HTERT RPE-1 (cell line): ENCODE data around the gene ALPP.
"Not testable (repeated sequence)": the region's sequence is repeated elsewhere in the genome, so short reads cannot be mapped to it uniquely, and the experiment has no call there.

Experiments
- in situ Hi-C: fragments of 300-500 bp; cut with MboI; formaldehyde crosslinking; loops from 4 replicates; pipeline ENCODE4 v1.14.3; 2020; ENCODE audit warnings: low sequenced_read_pairs

Gene ALPP

DNA sequence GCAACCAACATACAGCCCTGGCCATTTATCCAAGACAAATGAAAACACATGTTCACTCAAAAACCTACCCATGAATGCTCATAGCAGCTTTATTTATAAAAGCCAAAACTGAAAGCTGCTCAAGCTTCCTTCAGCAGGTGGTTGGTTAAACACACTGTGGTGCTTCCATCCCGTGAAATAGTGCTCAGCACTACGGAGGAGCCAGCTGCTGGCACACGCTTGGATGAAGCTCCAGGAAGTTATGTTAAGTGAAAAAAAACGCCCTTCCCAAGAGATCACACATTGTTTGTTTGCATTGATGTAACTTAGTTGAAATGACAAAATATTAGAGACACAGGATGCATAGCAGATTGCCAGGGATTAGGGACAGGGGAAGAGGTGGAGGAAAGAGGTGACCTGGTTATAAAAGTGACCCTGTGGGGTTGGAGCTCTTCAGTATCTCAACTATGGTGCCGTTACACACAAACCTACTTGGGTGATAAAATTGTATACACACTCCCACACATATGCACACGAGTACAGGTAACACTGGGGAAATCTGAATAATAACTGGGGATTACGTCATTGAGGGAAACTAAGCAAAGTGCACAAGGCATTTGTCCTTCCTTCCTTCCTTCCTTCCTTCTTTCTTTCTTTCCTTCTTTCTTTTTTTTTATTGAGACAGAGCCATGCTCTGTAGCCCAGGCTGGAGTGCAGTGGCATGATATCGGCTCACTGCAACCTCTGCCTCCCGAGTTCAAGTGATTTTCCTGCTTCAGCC lies 21.9 kb downstream of the ALPP start:
- in situ Hi-C loops, result no loop called here

DNA sequence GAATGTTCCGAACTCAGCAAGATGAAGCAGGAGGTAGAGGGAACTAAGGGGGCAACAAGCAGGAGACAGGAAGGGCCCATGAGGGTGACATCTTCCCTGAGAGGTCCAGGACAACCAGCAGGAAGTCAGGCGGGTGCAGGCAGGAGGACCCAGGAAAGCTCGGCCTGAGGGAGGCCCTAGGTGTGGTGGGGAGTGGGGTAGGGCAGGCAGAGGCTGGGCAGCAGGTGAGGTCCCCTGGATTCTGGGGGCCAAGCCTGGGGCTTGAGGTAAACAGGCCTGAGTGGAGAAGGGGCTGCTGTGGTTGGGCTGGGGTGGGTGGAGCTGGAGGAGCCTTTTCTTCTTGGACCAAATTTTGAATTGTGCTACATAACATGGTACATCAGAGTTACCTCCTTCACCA lies 24.0 kb downstream of the ALPP start:
- in situ Hi-C loops, result no loop called here

DNA sequence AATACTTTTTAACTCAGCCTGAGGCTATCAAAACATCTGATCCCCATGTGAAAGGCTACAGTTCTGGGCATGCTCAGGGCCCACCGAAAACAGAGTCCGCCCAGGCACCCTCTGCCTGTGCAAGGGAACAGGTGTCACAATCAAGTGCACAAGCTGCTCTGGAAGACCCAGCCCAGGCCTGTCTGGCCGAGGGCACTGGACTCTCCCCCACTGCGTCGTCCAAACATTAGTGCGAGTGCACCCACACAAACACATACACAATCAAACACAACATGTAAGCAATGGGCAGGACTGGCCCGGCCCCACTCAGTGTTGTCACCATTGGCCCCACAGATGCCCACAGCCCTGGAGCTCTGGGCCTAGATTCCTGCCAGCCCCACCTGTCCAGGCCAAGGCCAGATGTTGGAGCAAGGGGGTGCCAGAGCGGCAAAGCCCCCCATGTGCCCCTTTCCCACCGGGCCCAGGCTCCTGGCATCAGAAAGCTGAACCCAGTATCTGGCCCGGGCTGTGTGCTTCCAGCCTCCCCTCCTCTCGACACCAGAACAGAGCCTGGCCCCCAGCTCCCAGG lies 27.5 kb downstream of the ALPP start:
- in situ Hi-C loops, result no loop called here

DNA sequence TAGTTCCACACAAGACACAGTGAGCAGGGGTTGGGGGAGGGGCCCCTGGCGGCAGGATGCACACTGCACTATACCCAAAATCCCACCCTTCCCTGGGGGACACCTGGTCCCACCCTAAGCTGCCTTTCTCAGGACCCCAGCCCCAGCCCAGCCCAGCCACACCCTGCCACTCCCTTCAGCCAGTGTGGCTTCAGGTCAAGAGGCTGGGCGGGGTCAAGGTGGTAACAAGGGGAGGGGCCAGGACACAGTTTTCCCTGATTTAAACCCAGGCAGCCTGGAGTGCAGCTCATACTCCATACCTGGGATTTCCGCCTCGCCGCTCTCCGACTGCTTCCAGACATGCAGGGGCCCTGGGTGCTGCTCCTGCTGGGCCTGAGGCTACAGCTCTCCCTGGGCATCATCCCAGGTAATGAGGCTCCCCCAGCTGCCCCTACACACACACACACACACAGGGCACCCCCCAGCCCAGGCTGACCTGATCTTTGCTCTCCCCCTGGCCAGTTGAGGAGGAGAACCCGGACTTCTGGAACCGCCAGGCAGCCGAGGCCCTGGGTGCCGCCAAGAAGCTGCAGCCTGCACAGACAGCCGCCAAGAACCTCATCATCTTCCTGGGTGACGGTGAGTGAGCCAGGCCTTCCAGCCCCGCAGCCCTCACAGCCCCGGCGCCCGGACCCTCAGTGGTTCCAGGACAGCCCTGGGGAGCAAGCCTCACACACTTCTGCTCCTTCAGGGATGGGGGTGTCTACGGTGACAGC lies 28.2 kb downstream of the ALPP start, which contains the start of gene ALPG:
Gene ALPG, plus strand, starts transcription at position 289 of the 755 bp plus-strand sequence. Its CDS starts 51 bp downstream, at position 340.
- in situ Hi-C loops, result no loop called here

DNA sequence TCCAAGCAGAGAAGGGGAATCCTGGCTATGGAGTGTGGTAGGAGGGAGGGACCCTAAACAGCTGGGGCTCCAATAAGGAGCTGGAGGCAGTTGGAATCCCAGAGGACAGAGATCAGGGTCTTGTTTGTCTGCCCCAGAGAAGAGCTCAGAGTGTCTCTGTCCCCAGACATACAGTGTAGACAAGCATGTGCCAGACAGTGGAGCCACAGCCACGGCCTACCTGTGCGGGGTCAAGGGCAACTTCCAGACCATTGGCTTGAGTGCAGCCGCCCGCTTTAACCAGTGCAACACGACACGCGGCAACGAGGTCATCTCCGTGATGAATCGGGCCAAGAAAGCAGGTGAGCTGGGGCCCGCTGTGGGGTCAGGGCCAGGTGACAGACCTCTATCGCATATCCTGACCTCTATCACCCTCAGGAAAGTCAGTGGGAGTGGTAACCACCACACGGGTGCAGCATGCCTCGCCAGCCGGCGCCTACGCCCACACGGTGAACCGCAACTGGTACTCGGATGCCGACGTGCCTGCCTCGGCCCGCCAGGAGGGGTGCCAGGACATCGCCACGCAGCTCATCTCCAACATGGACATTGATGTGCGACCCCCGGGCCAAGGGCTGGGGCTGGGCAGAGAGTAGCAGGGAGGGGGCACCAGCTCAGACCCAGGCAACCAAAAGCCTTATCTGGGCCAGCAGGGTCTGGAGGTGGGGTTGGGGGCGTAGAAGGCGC lies 29.0 kb downstream of the ALPP start:
- in situ Hi-C loops, result not testable (repeated sequence)

DNA sequence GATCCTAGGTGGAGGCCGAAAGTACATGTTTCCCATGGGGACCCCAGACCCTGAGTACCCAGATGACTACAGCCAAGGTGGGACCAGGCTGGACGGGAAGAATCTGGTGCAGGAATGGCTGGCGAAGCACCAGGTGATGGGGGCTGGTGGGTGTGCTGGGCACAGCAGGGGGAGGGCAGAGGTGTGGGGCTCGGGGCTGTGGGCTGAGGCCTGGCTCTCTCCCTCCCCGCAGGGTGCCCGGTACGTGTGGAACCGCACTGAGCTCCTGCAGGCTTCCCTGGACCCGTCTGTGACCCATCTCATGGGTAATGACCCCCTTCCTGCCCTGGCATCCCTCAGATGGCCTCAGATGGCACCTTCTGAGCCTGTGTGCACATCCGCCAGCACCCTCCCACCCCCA lies 29.7 kb downstream of the ALPP start:
- in situ Hi-C loops, result not testable (repeated sequence)

DNA sequence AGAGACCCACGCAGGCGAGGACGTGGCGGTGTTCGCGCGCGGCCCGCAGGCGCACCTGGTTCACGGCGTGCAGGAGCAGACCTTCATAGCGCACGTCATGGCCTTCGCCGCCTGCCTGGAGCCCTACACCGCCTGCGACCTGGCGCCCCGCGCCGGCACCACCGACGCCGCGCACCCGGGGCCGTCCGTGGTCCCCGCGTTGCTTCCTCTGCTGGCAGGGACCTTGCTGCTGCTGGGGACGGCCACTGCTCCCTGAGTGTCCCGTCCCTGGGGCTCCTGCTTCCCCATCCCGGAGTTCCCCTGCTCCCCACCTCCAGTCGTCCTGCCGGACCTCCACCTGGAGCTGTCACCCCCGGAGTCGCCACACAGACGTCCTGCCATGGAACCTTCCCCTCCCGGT lies 31.1 kb downstream of the ALPP start:
- in situ Hi-C loops, result not testable (repeated sequence)

DNA sequence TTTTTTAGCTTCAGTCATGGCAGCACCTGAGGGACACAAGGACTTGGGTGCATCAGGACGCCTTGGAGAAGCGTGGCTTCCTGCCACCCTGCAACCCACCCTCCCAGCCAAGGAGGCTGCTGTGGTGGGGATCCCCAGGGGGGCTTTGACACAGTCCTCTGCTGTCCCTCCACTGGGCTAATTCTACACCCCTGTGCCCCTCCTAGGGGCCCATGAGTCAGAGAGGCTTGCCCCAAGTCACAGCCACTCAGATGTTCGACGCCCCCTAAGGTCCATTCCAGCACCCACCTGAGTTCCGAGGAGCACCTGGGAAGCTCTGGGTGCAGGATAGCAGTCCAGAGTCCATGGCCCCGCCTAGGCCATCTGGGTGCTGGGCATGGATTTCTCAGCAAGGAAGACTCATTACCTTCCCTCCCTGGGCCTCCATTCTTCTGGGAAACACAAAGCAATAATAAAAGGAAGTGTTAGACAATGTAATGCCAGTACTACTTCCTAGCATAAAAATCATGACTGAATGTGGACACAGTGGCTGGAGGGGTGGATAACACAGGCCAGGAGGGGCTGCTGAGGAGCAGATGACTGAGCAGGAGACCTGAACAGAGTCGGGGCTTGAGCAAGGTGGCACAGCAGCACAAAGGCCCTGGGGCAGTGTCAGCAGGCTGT lies 31.8 kb downstream of the ALPP start:
- in situ Hi-C loops, result no loop called here

DNA sequence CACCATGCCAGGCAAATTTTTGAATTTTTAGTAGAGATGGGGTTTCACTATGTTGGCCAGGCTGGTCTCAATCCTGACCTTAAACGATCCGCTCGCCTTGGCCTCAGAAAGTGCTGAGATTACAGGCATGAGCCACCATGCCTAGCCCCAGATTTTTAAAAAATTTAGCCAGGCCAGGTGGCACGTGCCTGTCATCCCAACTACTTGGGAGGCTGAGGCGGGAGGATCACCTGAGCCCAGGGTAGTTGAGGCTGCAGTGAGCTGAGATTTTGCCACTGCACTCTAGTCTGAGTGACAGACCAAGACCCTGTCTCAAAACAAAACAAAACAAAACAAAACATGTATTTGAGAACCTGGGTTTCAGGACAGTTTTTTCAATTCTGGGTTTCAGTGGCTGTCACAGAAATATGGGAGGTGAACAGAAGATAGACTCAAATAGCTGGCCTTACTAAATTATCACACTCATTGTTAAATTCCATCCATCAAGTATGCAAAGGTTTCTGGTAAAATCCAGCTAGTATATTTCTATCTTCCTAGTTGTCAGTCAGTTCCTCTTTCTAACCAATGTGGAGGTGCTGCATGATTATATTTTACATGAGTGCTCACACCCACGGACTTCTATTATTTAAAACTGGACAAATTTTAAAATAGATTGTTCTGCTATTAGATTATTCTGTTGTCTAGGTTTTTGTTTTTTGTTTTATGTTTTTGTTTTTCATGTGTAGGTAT lies 33.5 kb downstream of the ALPP start:
- in situ Hi-C loops, result no loop called here

DNA sequence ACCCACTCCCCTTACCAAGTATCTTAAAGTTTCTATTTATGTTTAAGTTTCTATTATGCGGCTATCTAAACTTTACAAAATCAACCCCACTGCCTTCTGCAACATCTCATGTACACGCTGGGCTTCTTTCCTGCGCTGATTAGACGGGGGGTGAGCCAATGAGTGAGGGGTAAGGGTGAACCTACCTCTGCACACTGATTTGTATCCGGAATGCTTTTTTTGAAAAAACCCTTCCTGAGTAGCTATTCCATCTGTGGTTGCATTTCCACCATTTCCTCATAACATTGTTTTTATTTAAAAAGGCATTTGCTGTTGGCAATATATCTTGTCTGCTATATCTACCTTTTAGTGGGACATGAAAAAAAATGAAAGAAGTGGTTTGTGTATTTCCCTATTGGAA lies 34.4 kb downstream of the ALPP start:
- in situ Hi-C loops, result no loop called here

DNA sequence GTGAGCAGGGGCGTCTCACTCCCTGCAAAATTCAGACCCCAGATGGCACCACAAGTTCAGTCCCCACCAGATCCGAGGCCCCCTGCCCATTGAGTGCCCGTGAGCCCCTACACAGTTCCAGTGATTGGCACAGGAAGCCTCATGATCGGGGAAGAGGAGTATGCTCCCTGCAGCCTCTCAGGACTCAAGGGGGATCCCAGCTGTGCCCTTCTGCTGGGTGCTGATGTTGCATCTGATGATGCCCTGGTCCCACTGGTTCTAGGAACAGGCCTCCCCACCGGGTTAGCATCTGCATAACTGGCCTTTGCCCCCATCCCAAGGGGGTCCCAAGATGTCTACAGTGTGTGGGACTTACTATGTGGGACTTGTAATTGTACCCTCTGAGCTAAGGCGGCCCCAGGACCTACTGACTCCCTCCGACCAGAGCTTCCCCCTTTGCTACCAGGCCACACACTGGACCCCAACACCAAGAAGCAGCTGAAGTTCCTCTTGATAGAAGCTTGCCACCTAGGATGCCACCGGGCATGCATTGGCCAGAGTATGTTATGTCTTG lies 36.7 kb downstream of the ALPP start:
- in situ Hi-C loops, result no loop called here

DNA sequence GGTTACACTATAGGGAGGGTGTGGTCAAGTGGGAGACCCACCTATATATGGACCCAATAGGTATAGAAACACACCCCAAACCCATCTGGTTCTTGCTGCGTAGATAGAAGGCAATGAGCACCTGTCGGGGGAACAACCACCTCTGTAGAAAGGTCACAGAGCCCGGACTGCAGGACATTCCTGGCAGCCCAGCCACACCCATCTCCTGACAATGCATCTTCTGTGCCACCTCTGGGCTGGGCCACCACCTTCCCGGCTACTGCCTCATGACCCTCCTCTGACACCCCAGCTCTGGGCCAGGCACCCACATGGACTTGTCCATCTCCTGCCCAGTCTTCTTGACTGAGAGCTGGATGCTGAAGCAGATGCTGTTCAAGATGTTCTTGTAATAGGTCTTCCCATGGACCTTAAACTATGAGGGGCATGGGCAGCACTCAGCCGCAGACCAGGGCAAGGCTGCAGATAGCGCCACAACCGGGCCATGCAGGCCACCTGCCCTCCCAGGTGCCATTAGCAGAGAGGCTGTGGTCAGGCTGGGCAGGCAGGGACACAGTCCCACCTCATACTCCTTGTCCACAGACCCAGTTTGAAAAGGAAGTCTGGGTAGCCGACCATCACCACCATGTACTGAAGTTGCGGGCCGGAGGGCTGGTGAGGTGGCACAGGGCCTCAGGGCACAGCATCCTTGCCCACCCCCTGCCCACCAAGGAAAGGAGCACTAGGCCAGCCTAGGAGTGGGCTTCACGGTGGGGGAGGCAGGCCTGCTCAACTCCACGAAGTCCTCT lies 37.4 kb downstream of the ALPP start:
- in situ Hi-C loops, result no loop called here

DNA sequence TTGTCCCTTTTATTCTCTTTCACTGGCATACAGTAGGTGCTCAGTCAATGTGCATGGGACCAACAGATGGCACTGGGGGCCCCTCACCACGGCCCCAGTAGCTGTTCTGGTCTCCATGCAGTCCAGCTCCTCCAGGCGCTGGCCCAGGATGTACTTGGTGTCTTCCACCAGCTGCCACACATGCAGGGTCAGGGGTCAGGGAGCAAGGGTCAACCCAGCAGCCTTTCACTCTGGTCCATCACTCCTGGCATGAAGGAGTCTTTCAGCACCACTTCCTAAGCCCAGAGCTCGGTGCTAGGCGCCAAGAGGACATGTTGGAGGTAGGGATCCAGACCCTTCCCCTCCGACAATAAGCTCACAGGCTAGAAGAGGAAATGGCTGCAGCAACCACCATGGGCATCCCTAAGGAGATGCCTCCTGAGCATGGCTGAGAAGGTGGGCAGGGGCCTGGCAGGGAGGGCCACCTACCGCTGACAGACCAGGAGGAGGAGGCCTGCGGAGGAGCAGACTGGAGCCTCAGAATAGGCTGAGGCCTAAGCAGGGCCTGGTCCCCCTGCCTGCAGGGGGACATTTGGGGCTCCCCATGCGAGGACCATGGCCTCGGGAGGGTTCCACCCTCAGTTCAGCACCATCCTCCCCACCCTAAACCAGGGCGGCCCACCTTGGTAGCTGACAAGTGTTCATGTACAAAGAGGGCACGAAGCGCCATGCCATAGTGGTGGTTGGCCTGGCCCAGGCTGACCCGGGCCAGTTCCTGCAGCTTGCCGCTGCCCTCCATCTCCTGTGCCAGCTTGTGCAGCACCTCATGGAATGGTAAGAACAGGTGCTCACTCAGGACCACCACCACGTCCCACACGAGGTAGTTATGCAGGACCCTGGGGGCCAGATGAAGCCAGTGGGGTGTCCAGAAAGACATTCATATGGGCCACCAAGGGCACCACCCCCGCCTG lies 38.2 kb downstream of the ALPP start:
- in situ Hi-C loops, result no loop called here

DNA sequence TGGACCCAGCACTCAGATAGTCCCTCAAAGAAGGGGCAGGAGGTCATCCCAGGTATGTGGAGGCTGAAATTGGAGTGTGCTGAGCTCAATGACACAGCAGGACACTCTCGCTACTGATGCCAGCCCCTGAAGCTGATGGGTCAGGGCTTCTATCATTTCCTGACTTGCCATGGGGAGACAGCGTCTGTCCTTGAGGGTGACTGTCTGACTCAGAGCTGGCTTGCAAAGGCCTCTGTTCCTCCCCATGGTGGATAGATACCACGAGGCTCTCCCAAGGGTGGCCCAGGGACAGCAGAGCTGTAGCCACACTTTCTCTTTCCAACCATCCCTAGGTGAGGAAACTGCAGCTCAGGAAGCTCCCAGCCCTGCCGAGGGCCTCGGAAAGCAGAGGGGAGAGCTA lies 38.9 kb downstream of the ALPP start:
- in situ Hi-C loops, result no loop called here

DNA sequence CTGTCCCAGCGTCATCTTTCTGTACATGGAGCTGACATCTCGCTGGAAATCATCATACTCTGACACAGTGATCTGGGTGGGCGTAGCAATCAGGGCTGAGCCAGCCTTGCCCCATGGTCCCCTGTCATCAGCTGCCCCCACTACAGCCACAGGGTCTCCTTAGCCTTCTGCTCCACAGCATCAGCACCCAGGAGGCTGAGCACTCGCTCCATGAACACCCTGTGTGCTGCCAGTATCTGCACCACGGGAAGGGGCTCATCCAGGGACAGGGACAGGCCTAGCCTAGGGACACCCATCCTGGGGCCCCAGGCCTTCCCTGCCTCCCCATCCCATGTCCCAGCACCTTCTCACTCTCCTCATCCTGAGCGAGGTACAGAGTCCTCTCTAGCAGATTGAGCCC lies 39.5 kb downstream of the ALPP start:
- in situ Hi-C loops, result no loop called here

DNA sequence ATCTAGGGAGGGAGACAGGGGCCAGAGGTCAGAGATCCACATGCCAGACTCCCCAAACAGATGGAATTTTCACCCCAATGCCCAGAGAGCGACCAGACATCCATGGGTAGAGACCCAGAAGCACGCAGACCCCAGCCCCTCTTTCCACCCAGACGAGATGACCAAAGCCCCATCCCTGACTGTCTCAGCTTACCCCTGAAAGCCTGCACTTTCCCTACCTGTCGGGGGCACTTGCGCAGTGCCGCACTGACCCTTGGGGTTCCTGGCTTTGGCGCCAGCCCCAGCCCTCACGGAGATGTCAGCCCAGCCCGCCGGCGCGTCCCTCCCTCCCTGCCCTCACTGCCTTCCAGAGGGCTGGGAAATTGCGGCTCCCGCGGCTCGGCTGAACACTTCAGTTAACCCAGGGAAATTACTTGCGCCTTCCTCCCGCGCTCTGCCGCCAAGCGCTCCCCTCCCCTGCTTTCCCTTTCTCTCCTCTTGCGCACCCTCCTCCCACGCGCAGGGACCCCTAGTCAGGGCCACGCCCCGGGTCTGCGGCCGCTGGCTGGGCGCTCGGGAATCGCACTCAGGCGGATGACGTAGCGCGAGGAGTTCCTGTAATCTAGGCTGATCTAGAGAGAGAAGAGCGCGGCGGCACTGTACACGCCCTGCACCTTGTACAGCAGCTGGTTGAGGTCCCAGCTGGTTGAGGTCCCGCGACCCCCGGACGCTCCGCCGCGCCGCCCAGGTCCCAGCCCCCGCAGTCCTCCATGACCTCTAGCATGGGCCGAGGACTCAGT lies 40.1 kb downstream of the ALPP start:
- in situ Hi-C loops, result no loop called here
